ENCODE results near the gene LPXN.

The LPXN gene

GRCh38 chr11:58575377-58576020 is at the start of gene LPXN:
Gene LPXN, minus strand, starts transcription at chr11:58575856. Its CDS starts 84 bp downstream, at chr11:58575772.
- DNase-seq, result peak; percentile 55

DNA sequence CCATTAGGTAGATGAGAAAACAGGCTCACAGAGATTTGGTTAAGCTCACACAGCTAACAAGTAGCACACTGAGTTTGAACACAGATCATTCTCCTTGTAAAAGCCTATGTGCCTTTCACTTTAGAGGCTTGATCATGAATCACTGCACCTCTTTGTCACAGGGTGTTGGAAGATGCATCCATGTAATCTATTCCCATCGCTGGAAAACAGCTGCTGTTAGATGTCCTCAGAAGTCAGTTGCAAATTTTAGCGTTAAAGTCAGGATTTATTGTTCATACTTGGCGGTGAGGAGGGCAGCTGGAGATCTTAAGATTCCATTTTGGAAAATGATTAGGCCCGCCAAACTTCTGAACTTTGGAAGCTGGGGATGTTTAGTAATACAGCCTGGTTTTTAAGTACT is 49.4 kb upstream of the LPXN start:
- no peak for DNase-seq

GRCh38 chr11:58622344-58622743 is 46.7 kb upstream of the LPXN start, which contains the start of gene CNTF:
Gene CNTF, plus strand, starts transcription at chr11:58622665. Its CDS starts 88 bp downstream, at chr11:58622753.
- DNase-seq, result no peak

- DNase-seq, result no peak
Measured at GRCh38 chr11:58621586-58622262, 46.1 kb upstream of the LPXN start.

GRCh38 chr11:58617976-58618557 is 42.4 kb upstream of the LPXN start:
- DNase-seq, result no peak

GRCh38 chr11:58616594-58616993 is 40.9 kb upstream of the LPXN start:
- DNase-seq, result no peak

DNA sequence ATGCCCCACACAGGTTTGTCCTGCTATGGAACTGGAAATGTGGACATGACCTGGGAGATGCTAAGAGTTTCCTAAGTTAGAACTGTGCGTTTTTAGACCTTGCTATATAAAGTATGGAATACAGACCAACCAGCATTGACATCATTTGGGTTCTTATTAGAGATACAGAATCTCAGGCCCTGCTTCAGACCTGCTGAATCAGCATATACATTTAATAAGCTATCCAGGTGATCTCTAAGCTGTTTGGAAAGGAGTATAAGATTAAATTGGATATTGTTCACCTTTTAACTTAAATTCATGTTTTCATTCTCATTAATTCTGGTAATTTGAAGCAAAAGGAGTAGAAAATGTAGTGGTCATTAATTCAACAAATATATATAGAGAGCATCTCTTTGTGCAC is 39.9 kb upstream of the LPXN start:
- no peak for DNase-seq

- peak; percentile 16 for DNase-seq
Measured at GRCh38 chr11:58613228-58613627, 37.6 kb upstream of the LPXN start.

DNA sequence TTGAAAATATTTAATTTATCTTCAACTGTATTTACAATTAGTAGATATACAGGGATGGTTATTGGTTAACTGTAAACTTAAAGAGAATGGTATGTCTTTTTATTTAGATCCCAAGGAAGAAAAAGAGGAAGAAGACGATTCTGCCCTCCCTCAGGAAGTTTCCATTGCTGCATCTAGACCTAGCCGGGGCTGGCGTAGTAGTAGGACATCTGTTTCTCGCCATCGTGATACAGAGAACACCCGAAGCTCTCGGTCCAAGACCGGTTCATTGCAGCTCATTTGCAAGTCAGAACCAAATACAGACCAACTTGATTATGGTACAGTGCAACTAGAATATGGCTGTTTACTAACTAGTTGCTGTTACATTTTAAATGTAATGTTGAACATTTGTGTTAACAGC is 34.1 kb upstream of the LPXN start:
- no peak for DNase-seq

GRCh38 chr11:58608331-58608730 is 32.7 kb upstream of the LPXN start:
- no peak for DNase-seq

DNA sequence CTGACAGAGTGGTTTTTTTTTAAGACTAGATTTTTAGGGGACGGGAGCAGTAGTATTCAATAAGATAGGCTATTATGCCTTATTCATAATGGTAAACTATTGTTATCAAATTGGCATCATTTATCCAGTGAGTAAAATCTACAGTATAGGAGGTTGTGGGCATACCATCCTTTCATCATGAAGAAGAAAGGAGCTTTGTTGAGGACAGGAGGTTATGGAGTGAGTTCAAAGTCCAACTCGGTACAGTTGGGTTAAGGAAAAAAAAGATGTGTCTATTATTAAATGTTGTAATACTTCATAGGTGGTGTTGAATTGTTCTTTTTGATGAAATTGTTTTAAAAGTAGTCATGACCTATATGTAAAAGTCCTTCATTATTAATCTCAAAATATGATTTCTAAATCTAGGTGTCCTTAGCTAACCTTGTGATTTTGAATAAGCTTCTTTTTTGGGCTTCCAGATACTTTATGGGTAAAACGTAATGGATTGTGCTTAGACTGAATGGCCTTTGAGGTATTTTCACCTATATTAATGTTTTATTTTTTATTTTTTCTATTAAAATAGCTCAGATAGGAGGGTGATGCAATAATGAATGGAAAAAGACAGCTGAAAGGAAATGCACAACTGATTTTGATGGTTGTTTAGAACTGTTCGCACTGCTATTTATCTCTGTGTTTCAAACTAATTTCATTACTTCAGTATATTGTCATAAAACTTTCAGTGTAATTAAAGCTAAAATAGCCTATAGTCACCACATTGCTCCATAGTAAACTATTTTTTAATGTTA is 31.5 kb upstream of the LPXN start:
- no peak for DNase-seq

DNA sequence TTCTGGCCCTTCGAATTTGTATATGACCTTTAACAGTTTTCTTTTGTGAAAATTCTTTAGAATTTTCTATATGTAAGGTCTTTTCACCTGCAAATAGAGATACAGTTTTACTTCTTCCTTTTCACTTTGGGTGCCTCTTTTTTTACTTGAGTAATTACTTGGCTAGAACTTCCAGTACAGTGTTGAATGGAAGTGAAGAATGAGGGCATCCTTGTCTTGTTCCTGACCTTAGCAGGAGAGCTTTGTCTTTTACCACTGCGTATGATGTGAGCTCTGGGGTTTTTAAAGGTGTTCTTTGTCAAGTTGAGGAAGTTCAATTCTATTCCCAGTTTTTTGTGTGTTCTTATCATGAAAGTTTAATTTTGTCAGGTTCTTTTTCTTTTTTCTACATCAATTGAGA is 24.9 kb upstream of the LPXN start:
- DNase-seq, result no peak

- no peak for DNase-seq
Measured at GRCh38 chr11:58597486-58598144, 22.0 kb upstream of the LPXN start.

DNA sequence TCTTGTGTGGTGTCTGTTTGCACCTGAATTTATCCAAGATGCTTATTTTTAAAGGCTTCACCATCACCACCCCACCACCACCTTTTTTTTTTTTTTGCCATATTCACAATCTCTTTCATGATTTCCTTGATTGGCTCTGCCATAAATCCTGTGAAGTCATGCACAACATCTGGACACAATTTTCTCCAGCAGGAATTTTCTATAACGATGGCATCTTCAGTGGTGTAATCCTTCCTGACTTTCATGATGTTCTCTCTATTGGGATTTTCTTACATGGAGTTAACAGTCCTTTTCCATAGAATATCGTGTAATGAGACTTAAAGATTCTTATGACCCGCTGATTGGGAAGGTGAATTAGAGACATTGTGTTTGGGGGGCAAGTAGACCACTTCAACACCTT is 21.0 kb upstream of the LPXN start:
- no peak for DNase-seq

DNA sequence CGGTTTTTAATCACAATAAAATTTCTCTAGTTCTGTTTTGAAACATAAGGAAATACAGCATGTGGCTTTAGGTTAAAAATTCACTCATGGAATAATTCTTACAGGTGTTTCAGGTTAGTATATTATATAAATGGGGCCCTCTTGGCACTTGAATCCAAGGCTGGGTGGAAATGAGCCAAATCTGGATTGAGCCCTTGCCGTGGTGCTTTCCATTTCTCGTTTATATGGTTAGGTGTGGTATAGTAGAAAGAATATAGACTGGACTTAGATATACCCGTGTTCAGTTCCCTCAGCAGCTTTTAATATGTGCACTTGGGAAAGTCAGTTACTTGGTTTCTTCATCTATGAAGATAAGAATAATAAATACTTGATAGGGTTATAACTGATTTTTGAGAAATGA is 19.2 kb upstream of the LPXN start:
- no peak for DNase-seq

DNA sequence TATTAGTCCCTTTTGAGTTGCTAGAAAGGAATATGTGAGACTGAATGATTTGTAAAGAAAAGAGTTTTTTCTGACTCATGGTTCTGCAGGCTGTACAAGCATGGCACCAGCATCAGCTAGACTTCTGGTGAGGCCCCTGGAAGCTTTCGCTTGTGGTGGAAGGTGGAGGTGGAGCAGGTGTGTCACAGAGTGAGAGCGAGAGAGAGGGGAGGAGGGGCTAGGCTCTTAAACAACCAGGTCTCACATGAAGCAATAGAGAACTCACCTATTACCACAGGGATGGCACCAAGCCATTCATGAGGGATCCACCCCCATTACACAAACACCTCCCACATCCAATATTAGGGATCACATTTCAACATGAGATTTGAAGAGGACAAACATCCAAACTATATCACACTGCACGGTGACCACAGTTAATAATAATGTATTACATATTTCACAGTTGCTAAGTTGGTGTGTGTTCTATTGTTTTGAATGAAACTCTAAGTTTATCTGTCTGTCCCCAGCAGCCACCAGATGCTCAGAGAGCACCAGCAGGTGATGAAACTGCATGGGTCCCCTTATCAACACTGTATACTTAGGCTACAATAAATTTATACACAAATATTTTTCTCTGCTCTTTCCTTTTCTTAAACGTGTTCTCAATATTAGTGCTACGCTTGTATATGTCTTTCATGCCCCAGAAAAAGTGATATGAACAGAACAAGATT is 17.3 kb upstream of the LPXN start:
- DNase-seq, result peak; percentile 65

DNA sequence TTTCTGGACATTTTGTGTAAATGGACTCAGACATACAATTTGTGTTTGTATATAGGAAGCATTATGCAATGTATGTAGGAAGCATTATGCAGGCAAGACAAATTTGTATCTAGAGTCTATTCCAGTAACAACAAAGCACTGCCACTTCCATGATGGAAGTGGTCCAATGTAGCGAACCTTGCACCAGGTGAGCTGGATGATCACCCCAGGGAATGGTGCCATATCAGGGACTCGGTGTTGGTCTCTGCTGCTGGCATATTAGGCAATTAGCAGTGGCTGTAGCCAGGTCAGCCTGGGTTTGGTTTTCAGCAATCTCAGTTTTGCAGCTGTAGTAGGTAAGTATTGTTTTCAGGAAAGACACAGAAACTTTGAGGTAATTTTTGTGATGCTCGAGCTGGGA is 16.0 kb upstream of the LPXN start:
- DNase-seq, result no peak

DNA sequence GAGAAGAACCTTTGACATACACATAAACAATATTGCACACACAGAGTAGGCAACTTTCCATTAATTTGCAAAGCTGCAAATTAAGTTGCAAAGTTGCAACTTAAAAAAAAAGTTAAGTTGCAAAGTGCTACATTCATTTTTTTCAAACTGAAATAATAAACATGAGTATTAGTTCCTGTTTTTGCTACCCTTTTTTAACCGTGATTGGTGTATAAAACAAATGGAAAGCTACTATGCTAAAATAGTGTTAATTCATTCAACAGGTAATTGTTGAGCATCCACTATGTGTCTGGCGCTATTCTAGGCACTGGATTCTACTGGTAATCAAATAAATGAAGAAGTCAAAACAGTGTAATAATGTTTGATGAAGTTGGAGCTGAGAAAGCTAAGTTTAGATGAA is 11.3 kb upstream of the LPXN start:
- no peak for DNase-seq

DNA sequence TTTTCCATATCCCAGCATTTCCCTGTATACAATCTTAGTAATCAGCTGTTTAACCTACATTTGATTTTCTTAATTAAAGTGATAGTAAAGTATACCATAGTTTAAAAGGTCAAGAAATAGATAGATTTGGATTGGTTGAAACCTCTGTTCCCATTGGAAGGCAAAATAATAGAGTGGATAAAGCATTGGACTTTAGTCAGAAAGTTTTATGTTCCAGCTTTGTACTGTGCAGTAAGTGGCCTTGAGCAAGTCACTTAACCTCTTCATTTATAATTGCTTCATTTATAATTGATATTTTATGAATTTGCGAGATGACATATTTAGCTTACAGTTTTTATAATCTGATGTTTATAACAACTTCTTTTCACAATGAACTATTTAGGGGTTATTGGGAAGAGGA is 6.8 kb upstream of the LPXN start:
- DNase-seq, result no peak

GRCh38 chr11:58580311-58580710 is 4.7 kb upstream of the LPXN start:
- DNase-seq, result no peak

DNA sequence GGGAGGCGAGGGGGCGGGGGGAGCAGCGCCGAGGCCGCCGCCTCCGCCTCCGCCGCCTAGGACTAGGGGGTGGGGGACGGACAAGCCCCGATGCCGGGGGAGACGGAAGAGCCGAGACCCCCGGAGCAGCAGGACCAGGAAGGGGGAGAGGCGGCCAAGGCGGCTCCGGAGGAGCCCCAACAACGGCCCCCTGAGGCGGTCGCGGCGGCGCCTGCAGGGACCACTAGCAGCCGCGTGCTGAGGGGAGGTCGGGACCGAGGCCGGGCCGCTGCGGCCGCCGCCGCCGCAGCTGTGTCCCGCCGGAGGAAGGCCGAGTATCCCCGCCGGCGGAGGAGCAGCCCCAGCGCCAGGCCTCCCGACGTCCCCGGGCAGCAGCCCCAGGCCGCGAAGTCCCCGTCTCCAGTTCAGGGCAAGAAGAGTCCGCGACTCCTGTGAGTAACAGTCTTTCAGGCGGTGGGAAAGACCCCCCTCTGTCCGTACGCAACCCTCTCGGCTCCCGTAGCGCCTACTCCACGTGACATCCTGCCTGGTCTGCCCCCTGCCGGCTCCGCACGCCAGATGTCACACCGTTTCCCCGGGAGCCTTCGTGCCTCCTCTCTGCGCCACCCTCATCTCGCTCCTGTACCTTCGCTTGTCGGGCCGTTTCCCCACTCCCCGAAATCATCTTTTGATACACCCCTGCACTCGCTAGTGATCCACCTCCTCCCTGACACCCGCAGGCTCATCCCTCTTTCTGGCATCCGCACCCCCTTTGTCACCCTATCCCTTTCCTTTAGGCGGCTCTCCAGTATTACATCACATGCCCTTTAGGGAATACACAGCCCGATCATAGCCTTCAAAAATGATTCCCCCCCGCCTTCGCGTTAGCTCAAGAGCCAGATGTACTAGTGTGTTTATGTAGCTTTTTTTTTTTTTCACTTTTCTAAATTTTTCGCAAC is 3.8 kb upstream of the LPXN start:
- peak; percentile 95 for DNase-seq
